H4 (cell line): Measurements from ENCODE around the gene TCF23. TPM values are rescaled to one million over a fixed set of nuclear protein-coding genes. Genes with fewer than 3 reads are reported as not detected.

Experiments used
- DNase-seq: peaks from one replicate; pipeline ENCODE4 v3.0.0-alpha.2; 2015; ENCODE audit warnings: low spot score
- total RNA-seq: library from RNA; depleted of rRNA; stranded (reverse); fragments of >200 nt; shearing (Covaris generic); gene quantifications from 2 replicates; pipeline ENCODE4 v1.2.3, GENCODE V29; 2014

TCF23 gene
- total RNA-seq, 1 experiment from 2014 or later, result not detected

- no peak for DNase-seq
These were observed 19.9 kb upstream of the TCF23 start for GRCh38 chr2:27128668-27129571.

DNA sequence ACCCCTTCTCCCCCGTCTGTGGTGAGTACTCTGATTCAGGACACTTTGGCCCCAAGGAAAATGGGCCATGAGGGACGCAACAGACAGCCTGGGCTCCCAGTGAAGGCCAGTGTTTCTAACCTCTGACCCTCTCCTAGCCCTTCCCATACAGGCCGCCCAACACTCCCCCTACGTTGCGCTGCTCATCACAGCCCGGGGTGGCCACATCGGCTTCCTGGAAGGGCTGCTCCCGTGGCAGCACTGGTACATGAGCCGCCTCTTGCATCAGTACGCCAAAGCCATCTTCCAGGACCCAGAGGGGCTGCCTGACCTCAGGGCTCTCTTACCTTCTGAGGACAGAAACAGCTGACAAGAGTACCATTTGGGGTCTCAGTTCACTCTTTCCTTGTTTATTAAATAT is 18.4 kb upstream of the TCF23 start:
- no peak for DNase-seq

DNA sequence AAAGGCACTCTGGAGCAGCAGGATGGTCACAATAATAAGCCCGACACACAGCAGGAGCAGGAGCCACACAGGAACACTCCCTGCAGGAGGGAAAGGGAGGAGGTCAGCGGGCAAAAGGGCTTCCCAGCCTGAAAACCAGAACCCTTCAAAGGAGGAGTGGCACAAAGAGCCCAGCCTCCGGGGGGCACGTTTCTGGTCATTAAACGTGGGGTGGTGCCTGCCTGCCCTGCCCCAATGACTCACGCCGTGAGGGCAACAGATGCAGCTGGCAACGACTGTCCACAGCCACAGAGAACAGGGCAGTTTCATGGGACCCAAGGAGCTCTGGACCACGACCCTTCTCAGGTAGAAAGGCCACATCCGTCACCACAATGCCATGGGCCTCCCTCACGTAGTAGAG is 17.4 kb upstream of the TCF23 start:
- DNase-seq, result no peak

DNA sequence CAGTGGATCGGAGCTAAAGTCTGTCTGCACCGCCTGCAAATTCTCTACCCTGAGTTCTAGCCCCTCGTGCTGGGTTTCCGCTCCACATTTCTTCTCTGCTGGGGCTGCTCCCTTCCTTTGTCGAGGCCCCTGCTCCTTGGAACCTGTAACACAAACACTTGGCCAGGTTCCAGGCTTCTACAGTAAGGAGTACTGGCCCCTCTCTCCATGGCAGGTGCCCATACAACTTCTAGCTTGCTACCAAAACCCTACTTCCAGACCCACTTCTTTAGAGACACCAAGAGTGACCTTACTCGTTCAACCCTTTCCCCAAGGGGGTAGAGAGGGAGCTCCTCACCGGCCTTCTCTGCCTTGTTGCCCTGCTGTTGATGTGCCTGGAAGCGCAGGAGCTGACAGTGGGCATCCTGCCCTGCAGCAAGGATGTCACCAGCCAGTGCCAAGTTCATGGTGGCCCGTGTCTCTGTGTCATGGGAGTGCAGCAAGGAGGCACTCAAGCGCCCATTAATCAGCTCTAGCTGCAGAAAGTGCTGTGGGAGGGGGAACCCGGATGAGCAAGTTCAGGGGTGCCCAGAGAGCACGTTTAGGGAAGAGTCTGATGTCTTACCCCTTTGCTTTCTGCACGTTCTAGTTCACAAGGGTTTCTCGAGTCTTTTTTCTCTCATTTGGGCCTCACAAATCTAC is 15.5 kb upstream of the TCF23 start:
- no peak for DNase-seq

DNA sequence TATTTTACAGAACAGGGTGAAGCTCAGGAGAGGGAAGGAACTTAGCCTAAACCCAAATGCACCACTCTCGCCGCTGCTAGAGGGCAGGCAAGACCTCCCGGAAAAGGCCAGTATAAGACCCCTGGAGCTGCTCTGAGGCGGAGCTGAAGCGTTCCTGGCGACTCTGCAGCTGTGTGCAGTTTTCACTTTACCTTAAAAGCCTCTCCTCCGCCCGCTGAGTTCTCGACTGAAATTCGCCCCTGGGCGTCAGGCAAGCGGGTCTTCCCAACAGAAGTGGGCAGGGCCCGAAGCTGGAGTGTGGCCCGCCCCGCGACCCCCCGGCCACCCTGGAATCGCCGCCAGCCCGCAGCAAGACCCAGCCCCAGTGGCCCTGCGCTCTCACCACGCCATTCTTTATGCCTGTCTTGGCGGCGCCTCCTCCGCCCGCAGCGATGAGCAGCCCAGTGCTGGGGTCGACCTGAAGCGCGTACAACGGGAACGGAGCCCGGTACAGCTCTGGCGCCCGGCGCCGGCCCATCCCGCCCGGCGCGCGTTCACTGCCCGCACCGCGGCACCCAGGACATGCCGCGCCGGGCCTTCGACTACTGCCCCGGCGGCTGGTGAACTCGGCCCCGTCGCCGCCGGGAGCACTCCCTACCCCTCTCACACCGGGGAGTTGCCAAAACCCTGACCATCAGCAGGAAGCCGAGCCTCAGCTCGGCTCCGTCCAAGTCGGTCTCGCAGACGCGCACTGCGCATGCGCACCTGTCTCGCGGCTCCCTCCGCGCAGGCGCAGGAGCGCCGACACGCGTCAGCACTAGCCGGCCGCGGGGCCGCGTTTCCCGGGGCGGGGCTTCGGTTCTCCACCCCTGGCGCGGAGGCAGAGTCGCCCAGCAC is 14.7 kb upstream of the TCF23 start, which contains the start of gene PREB:
Gene PREB, minus strand, starts transcription at position 732 of the 876 bp plus-strand sequence. Its CDS starts 215 bp downstream, at position 517.
- DNase-seq, result peak; percentile 82

GRCh38 chr2:27134781-27135477 is 13.9 kb upstream of the TCF23 start:
- DNase-seq, result no peak

DNA sequence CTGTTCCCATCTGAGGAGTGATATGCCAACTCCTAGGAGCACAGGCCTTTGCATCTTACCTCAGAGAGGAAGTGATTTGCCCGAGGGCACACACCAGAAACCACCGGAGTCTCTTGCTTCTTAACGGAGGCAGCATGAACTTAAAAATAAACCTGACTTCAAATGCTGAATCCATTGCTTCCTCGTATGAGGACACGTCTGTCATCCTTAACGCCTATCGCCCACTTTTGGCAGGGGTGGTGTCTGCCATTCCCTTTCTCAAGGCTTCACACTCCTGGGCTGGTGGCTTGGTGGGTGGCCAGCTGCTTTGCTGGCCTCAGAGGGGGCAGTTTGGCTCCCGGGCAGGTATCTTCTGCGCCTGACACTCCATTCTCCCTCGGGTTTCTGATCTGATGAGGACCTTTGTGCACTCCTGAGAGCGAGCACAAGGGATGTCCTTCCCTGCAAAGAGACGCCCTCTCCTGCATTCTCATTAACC is 13.3 kb upstream of the TCF23 start:
- DNase-seq, result no peak

DNA sequence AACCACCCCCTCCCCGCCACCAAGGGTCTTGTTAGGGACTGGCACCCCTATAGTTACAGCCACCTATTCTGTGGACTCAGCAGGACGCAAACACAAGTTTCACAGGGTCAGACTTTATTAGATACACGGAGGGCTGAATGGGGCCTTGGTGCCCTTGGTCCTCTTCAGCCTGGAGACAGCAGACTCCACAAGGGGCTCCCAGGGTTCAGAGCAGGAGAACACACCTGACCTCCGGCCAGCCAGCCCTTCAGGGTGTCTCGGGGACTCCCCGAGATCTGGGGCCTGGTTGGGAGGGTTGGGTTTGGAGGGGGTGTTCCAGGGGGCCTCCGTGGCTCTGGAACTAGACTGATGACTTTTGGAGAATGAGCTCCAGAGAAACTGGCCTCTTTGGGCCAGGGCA is 12.1 kb upstream of the TCF23 start:
- no peak for DNase-seq

GRCh38 chr2:27137322-27137935 is 11.4 kb upstream of the TCF23 start:
- DNase-seq, result no peak

DNA sequence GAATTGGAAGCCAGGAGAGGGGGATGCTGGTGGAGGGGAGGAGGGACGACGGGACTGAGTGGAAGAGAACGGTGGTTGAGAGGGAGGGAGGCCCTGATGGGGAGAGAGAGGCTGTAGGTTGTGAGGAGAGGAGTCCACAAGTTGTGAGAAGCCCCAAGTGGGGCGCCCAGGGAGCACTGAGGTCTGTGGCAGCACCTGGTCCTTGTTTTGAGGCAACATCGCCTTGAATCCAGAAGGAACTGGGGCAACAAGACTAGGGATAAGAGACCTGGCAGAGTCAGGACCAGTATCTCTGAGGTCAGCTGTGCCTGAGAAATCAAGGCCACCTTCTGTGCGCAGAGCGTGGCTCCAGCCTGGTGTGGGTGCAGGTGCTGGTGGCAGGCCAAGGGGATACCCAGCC is 10.7 kb upstream of the TCF23 start:
- DNase-seq, result no peak

DNA sequence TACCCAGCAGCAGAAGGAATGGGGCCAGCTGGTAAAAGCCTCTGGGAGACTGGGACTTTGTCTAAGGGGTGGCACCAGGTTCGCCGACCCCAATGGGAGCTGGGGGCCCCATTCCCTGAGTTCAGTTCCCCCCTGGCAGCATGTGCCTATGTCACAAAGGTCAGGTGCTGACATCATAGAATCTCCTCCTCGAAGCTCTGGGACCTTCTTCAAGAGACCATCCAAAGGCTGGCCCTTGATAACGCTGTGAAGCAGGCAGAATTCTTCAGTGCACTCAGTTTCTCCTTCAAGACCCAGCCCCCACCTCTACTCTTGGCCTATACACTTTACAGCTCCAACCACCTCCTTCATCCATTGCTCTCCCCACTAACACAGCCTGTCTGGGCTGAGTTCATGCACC is 9.5 kb upstream of the TCF23 start, which contains the start of gene PRR30:
Gene PRR30, minus strand, starts transcription at position 101 of the 400 bp plus-strand sequence. CDS start 1,081 bp downstream, outside the sequence.
- DNase-seq, result no peak

DNA sequence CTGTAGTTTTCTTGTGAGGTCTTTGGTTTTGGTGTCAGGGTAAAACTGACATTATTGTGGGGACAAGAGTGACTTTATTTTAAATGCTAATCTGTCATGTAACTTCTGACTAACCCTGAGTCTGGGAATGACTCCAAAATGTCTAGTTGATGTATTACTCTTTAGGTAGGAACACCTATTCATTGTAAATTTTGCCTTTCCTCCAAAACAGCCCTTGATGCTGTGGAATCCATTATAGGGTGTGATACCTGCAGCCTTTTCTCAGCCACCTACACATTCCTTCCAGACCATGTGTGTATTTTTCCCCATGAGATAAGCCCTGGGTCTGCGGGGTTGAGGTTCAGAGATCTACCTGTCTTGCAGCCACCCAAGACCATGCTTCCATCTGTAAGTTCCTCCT is 5.5 kb upstream of the TCF23 start:
- DNase-seq, result no peak

DNA sequence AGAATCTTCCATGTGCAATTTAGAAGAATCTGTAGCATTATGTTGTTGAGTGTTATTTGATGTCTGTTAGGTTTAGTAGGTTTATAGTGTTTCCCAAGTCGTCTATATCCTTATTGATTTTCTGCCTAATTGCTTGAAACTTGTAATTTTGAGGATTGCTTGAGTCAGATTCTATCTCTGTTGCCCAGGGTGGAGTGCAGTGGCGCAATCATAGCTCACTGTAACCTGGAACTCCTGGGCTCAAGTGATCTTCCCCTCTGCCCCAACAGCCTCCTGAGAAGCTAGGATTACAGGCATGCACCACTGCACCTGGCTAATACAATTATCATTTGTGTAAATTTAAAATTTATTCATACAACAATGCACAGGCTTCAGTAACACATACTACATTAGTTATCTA is 3.1 kb upstream of the TCF23 start:
- DNase-seq, result no peak

- no peak for DNase-seq
These were observed 869 bp upstream of the TCF23 start for GRCh38 chr2:27147935-27148334.

DNA sequence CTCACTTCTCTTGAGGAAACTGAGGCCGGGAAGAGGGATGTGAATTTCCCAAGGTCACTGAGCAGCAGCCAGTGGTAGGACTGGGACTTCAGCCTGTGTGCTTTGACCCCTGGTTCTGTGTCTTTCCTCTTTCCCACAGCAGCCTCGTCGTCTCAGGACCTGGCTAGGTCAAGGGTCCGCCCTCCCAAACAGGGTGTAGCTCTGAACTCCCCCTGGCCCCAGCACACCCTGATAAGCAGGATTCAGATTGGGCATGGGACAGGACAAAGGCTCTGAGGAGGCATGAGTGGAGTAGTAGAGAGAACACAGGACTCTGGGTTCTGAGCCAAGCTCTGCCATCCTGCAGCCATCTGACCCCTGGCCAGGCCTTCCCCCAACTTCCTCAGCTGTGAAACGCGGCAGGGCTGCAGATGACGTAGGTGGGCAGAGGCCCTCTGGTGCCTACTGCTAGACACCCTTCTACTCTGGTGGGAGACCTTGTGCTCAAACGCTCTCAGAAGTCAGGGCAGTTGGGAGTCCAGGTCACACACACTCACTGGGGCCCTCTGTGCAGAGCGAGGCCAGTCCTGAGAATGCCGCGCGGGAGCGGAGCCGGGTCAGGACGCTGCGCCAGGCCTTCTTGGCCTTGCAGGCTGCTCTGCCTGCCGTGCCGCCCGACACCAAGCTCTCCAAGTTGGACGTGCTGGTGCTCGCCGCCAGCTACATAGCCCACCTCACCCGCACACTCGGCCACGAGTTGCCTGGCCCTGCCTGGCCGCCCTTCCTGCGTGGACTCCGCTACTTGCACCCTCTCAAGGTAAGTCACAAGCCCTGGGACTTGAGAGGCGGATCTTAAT is 984 bp downstream of the TCF23 start:
- DNase-seq, result no peak

DNA sequence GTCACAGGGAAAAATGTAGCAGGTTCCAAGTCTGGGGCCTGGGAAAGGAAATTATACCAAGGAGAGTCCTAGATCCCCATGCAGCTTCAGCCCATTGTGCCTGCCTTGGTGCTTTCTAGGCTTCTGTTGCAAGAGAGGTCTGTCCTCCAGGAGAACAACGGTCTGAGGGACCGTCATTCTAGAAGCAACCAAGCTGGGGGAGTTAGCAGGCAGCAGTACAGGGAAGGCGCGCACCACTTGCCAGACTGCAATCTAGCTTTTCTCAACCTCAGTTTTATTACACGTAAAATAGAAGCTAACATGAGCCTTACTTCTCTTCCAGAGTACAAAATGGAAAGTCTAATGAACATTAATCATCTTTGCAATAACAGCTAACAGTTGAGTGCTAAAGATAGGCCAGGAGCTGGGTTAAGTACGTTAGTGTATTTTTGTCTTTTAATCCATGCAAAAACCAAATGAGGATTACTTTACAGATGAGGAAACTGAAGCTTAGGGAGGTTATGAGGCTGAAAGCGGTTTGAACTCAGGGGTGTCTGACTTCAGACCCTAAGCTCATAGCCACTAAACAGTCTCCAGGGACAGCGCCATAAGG is 1.9 kb downstream of the TCF23 start:
- no peak for DNase-seq

DNA sequence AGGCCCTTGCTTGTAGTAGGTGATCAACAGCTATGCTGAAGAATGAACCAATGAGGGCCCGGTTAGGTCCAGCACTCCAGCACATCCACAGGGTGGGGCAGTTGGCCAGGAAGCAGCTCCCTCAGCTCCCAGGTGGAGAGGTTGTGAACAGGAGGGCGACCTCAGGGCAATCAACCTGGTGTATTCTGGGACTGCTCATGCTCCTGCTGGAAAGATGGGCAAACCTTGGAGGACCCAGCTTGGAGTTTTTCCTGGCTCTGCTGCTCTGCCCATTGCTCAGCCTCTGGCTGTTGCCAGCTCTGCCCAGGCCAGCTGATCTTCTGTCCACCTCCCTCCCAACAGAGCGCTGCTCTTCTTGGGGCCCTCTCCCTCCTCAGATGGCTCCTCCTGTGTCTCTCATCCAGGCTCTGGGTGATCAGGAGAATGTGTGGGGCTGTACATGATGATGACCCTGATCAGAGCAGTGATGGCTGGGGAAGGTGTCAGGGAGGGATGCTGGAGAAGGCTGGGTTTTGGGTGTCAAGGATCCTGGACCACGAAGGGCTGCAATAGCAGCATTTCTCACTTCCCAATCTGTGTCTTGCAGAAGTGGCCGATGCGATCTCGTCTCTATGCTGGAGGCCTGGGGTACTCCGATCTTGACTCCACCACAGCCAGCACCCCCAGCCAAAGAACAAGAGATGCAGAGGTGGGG is 3.4 kb downstream of the TCF23 start:
- DNase-seq, result no peak

DNA sequence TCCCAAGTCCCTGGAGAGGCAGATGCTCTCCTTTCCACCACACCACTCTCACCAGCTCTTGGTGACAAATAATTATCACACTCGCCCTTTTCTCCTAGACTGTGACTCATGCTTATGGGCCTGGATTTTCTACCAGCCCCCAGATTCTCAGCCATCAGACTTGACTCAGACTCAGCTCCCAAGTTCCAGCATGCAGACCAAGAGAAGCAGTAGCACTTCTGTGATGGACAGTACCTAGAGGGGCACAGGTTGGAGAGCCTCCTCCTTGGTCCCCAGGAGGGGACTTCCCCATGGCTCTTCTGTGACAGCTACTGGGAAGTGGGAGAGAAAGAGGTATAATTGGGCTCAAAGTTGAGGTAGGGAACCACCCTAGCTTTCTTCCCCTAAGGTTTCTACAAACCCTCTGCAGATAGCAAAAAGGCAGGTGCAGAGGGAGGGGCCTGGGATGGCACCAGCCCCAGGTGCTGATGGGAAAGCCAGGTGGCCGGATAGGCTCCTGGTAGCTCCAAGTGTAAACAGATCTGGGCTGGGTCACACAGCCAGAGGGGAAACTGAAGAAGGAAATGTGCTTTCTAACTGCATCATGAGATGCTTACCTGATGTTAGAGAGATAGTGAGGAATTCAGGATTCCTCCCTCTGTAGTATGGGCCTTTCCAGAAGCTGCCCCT is 4.1 kb downstream of the TCF23 start:
- no peak for DNase-seq
